ENCODE data around the gene WDR7.

- TF ChIP-seq POLR2AphosphoS5 (IDR thresholded peaks at IDR 0.05; ENCODE audit: low read depth, low read length) (no peak), CTCF (IDR thresholded peaks at IDR 0.05 in 2 of 3, conservative IDR thresholded peaks at IDR 0.05 in 1 of 3; ENCODE audit: borderline replicate concordance in 1 of 3, insufficient read depth in 1 of 3, low read depth in 2 of 3, low read length in 2 of 3) (no peak)
Observed at GRCh38 chr18:56977771-56978170, 326.6 kb downstream of the WDR7 start.
